WTC11 (cell line): ENCODE results near the gene NTN4.

Experiments
- CBFB ChIP-seq: sonication (generic); formaldehyde crosslinking; IDR thresholded peaks from 2 replicates; pipeline ENCODE4 v1.8.1; 2022; ENCODE audit warnings: mild to moderate bottlenecking, low read depth, missing genetic modification reagents
- ESRRA ChIP-seq: sonication (generic); formaldehyde crosslinking; IDR thresholded peaks from 2 replicates; pipeline ENCODE4 v1.8.1; 2022; ENCODE audit warnings: mild to moderate bottlenecking, missing genetic modification reagents, borderline replicate concordance
- ETV6 ChIP-seq: sonication (generic); formaldehyde crosslinking; IDR thresholded peaks from 2 replicates; pipeline ENCODE4 v1.8.1; 2022; ENCODE audit warnings: mild to moderate bottlenecking, missing genetic modification reagents
- FOXP1 ChIP-seq: sonication (generic); formaldehyde crosslinking; IDR thresholded peaks from 2 replicates; pipeline ENCODE4 v1.8.0; 2022; ENCODE audit warnings: missing genetic modification reagents, mild to moderate bottlenecking, moderate library complexity, borderline replicate concordance
- NR3C1 ChIP-seq: sonication (generic); formaldehyde crosslinking; conservative IDR thresholded peaks from 2 replicates; pipeline ENCODE4 v1.8.1; 2023; ENCODE audit warnings: low read depth, mild to moderate bottlenecking, missing genetic modification reagents
- SMAD3 ChIP-seq: sonication (generic); formaldehyde crosslinking; IDR thresholded peaks from 2 replicates; pipeline ENCODE4 v1.8.0; 2022; ENCODE audit warnings: missing genetic modification reagents, mild to moderate bottlenecking, borderline replicate concordance
- SP1 ChIP-seq: sonication (generic); formaldehyde crosslinking; conservative IDR thresholded peaks from 2 replicates; pipeline ENCODE4 v1.8.1; 2022; ENCODE audit warnings: missing genetic modification reagents
- ZBTB21 ChIP-seq: sonication (generic); formaldehyde crosslinking; IDR thresholded peaks from 2 replicates; pipeline ENCODE4 v1.8.1; 2023; ENCODE audit warnings: mild to moderate bottlenecking, missing genetic modification reagents, borderline replicate concordance
- ZNF396 ChIP-seq: fragments of 250-450 bp; sonication (Bioruptor Pico); IDR thresholded peaks from 2 replicates; pipeline ENCODE4 v1.8.0; 2021; ENCODE audit warnings: mild to moderate bottlenecking, moderate library complexity, borderline replicate concordance
- TF ChIP-seq, protein P1 (sequence below): sonication (generic); formaldehyde crosslinking; IDR thresholded peaks from 2 replicates; pipeline ENCODE4 v1.8.1; 2023; ENCODE audit warnings: mild to moderate bottlenecking, missing genetic modification reagents
- TF ChIP-seq, protein P2 (sequence below): fragments of 200-600 bp; IDR thresholded peaks from 2 replicates; pipeline ENCODE4 v1.8.0; 2022; ENCODE audit warnings: antibody characterized with exemption
- TF ChIP-seq, protein P3 (sequence below): sonication (generic); formaldehyde crosslinking; IDR thresholded peaks from 2 replicates; pipeline ENCODE4 v1.8.0; 2022; ENCODE audit warnings: mild to moderate bottlenecking, missing genetic modification reagents
- TF ChIP-seq, protein P4 (sequence below): sonication (generic); formaldehyde crosslinking; IDR thresholded peaks from 2 replicates; pipeline ENCODE4 v1.8.1; 2022; ENCODE audit warnings: mild to moderate bottlenecking, moderate library complexity, missing genetic modification reagents
- TF ChIP-seq, protein P5 (sequence below): sonication (generic); formaldehyde crosslinking; IDR thresholded peaks from 2 replicates; pipeline ENCODE4 v1.8.0; 2022; ENCODE audit warnings: mild to moderate bottlenecking, missing genetic modification reagents

DNA sequence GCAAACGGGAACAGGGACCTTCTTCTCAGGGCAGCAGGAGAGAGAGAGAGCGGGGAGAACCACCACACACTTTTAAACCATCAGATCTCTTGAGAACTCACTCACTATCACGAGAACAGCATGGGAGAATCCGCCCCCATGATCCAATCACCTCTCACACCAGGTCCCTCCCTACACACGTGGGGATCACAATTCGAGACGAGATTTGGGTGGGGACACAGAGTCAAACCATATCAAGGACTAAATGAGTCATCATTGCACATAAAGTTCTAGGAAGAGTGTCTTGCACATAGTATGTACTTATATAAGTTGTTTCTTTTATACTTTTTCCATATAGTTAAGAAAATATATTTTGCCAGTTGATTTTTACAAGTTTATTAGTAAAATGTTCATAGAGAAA, 17.6 kb upstream of the NTN4 start:
- no peak for TF ChIP-seq FOXP1 (CRISPR knock-in tag)
- TF ChIP-seq, protein P1, sequence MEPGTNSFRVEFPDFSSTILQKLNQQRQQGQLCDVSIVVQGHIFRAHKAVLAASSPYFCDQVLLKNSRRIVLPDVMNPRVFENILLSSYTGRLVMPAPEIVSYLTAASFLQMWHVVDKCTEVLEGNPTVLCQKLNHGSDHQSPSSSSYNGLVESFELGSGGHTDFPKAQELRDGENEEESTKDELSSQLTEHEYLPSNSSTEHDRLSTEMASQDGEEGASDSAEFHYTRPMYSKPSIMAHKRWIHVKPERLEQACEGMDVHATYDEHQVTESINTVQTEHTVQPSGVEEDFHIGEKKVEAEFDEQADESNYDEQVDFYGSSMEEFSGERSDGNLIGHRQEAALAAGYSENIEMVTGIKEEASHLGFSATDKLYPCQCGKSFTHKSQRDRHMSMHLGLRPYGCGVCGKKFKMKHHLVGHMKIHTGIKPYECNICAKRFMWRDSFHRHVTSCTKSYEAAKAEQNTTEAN (CRISPR knock-in tag), result no peak
- TF ChIP-seq, protein P2, sequence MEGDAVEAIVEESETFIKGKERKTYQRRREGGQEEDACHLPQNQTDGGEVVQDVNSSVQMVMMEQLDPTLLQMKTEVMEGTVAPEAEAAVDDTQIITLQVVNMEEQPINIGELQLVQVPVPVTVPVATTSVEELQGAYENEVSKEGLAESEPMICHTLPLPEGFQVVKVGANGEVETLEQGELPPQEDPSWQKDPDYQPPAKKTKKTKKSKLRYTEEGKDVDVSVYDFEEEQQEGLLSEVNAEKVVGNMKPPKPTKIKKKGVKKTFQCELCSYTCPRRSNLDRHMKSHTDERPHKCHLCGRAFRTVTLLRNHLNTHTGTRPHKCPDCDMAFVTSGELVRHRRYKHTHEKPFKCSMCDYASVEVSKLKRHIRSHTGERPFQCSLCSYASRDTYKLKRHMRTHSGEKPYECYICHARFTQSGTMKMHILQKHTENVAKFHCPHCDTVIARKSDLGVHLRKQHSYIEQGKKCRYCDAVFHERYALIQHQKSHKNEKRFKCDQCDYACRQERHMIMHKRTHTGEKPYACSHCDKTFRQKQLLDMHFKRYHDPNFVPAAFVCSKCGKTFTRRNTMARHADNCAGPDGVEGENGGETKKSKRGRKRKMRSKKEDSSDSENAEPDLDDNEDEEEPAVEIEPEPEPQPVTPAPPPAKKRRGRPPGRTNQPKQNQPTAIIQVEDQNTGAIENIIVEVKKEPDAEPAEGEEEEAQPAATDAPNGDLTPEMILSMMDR, result no peak
- no peak for TF ChIP-seq ZNF396 (CRISPR knock-in tag)
- TF ChIP-seq ESRRA, result no peak
- TF ChIP-seq CBFB, result no peak
- TF ChIP-seq, protein P3, sequence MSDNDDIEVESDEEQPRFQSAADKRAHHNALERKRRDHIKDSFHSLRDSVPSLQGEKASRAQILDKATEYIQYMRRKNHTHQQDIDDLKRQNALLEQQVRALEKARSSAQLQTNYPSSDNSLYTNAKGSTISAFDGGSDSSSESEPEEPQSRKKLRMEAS (CRISPR knock-in tag), result no peak
- TF ChIP-seq ZBTB21 (CRISPR knock-in tag), result no peak
- TF ChIP-seq SP1 (CRISPR knock-in tag), result no peak
- no peak for TF ChIP-seq SMAD3 (CRISPR knock-in tag)
- TF ChIP-seq, protein P4, sequence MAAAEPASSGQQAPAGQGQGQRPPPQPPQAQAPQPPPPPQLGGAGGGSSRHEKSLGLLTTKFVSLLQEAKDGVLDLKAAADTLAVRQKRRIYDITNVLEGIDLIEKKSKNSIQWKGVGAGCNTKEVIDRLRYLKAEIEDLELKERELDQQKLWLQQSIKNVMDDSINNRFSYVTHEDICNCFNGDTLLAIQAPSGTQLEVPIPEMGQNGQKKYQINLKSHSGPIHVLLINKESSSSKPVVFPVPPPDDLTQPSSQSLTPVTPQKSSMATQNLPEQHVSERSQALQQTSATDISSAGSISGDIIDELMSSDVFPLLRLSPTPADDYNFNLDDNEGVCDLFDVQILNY, result no peak
- TF ChIP-seq NR3C1 (CRISPR knock-in tag), result no peak
- no peak for TF ChIP-seq ETV6 (CRISPR knock-in tag)
- TF ChIP-seq, protein P5, sequence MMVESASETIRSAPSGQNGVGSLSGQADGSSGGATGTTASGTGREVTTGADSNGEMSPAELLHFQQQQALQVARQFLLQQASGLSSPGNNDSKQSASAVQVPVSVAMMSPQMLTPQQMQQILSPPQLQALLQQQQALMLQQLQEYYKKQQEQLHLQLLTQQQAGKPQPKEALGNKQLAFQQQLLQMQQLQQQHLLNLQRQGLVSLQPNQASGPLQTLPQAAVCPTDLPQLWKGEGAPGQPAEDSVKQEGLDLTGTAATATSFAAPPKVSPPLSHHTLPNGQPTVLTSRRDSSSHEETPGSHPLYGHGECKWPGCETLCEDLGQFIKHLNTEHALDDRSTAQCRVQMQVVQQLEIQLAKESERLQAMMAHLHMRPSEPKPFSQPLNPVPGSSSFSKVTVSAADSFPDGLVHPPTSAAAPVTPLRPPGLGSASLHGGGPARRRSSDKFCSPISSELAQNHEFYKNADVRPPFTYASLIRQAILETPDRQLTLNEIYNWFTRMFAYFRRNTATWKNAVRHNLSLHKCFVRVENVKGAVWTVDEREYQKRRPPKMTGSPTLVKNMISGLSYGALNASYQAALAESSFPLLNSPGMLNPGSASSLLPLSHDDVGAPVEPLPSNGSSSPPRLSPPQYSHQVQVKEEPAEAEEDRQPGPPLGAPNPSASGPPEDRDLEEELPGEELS (CRISPR knock-in tag), result no peak
